Bronchial epithelial cell (primary cell): ENCODE results near the gene CBX7. TPM values are rescaled to one million over a fixed set of nuclear protein-coding genes. Genes with fewer than 3 reads are reported as not detected.
A peak's percentile ranks its signal among the peaks of the same experiment; 100 is the strongest.

Experiments used
- DNase-seq: peaks from one replicate; pipeline ENCODE4 v3.0.0-alpha.2; 2010; ENCODE audit warnings: low read depth
- FAIRE-seq: peaks from 2 replicates; lab custom pipeline; 2011; peaks lifted over from hg19 to GRCh38; lab: Jason Lieb, UNC
- H3K27me3 ChIP-seq: 2 replicates; pipeline ENCODE4 v1.5.1; 2011; ENCODE audit warnings: low read length; ENCODE audit not compliant: control insufficient read depth, insufficient read depth
- H3K36me3 ChIP-seq: 2 replicates; pipeline ENCODE4 v1.5.1; 2011; ENCODE audit warnings: low read length; ENCODE audit not compliant: control insufficient read depth, insufficient read depth
- H3K4me3 ChIP-seq: 2 replicates; pipeline ENCODE4 v1.5.1; 2011; ENCODE audit warnings: mild to moderate bottlenecking, low read depth, low read length, control low read depth
- CTCF ChIP-seq: IDR thresholded peaks from 2 replicates; pipeline ENCODE4 v1.5.1; 2011; ENCODE audit warnings: mild to moderate bottlenecking, moderate library complexity, low read length, control low read depth, inconsistent platforms; ENCODE audit not compliant: insufficient read depth, severe bottlenecking
- total RNA-seq: library from RNA; depleted of rRNA; stranded (reverse); fragments of >200 nt; gene quantifications from 2 replicates; pipeline ENCODE4 v1.2.1, GENCODE V29; 2014

Gene CBX7
- total RNA-seq, 1 donor from 2014 or later = 2.1 TPM

GRCh38 chr22:39146256-39147101, 6.0 kb downstream of the CBX7 start:
- Histone ChIP-seq H3K27me3 (no peaks in the 10 kb centered on the region), H3K4me3 (no peak overlapping the region), H3K36me3 (no peaks in the 10 kb centered on the region)
- no peak for TF ChIP-seq CTCF
- no peak for DNase-seq
- FAIRE-seq = no peak

- DNase-seq (peak; percentile 12), FAIRE-seq (no peak)
- Histone ChIP-seq H3K4me3 (peak overlapping the region; percentile 91), H3K27me3 (no peaks in the 10 kb centered on the region), H3K36me3 (no peaks in the 10 kb centered on the region)
- TF ChIP-seq CTCF = no peak
Observed at GRCh38 chr22:39144101-39144767, 8.2 kb downstream of the CBX7 start.

GRCh38 chr22:39142088-39142680, 10.3 kb downstream of the CBX7 start:
- no peak overlapping the region for H3K4me3 ChIP-seq
- H3K36me3 ChIP-seq = no peaks in the 10 kb centered on the region
- peak; percentile 62 for FAIRE-seq
- H3K27me3 ChIP-seq = no peaks in the 10 kb centered on the region
- no peak for DNase-seq
- TF ChIP-seq CTCF = no peak

- DNase-seq (no peak), FAIRE-seq (no peak)
- no peaks in the 10 kb centered on the region for H3K27me3 ChIP-seq
- H3K4me3 ChIP-seq = no peak overlapping the region
- H3K36me3 ChIP-seq = no peaks in the 10 kb centered on the region
- no peak for TF ChIP-seq CTCF
Observed at GRCh38 chr22:39139933-39140332, 12.5 kb downstream of the CBX7 start.

GRCh38 chr22:39138357-39138997, 14.0 kb downstream of the CBX7 start:
- Histone ChIP-seq H3K27me3 (no peaks in the 10 kb centered on the region), H3K36me3 (no peaks in the 10 kb centered on the region), H3K4me3 (no peak overlapping the region)
- FAIRE-seq (no peak), DNase-seq (no peak)
- no peak for TF ChIP-seq CTCF
